ENCODE measurements around the gene DCLK1.

Gene DCLK1

DNA sequence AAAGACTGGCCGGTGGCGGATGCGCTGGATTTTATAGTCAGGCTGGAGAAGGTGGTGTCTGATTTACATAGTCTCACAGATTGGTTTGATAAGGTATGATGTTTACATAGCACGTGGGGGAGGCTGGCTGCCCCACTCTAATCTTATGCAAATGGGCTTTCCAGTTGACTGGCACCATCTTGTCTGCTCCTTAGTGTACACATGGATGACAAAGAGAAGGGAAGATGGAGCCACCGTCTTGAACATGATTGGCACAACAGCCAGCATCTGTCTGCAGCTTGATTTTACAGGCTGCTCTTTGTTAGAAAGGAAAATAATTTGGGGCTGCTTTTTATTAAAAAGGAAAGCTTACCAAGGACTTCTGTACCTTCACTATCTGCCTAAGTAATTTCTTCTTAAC is 389.5 kb downstream of the DCLK1 start:
- H3K27me3 ChIP-seq (ENCODE audit: insufficient read depth, low read length) = no peaks in the 10 kb centered on the region
- no peak overlapping the region for H2BK120ac ChIP-seq (ENCODE audit: insufficient read depth, low read length, poor library complexity)
- no CpG with 5 or more reads among the region's 5 CpGs for WGBS (ENCODE audit: extremely low coverage, insufficient coverage, insufficient read length)
- no peak overlapping the region for H3K23ac ChIP-seq (ENCODE audit: low read length)
- H3K9ac ChIP-seq (ENCODE audit: low read length) = no peak overlapping the region
- H3K4me3 ChIP-seq (ENCODE audit: low read depth, low read length) = no peak overlapping the region
- H2AFZ ChIP-seq (ENCODE audit: insufficient read depth, low read length, poor library complexity) = no peak overlapping the region
- H3K79me2 ChIP-seq (ENCODE audit: control insufficient read depth, insufficient read depth, low read length, poor library complexity) = no peaks in the 10 kb centered on the region
- H3K4ac ChIP-seq (ENCODE audit: low read depth, low read length) = no peak overlapping the region
- no peak overlapping the region for H2BK12ac ChIP-seq (ENCODE audit: low read length)
- no peaks in the 10 kb centered on the region for H3K4me1 ChIP-seq (ENCODE audit: control insufficient read depth in 1 of 2, insufficient read depth in 2 of 2, low read length in 2 of 2)
- H4K8ac ChIP-seq (ENCODE audit: low read depth, low read length) = no peak overlapping the region
- DNase-seq = no peak
- no peak overlapping the region for H3K14ac ChIP-seq (ENCODE audit: low read length)
- H3K36me3 ChIP-seq (ENCODE audit: control insufficient read depth in 1 of 2, insufficient read depth in 2 of 2, low read length in 2 of 2) = no peaks in the 10 kb centered on the region
- H2BK5ac ChIP-seq (ENCODE audit: low read depth, low read length, poor library complexity) = no peak overlapping the region
- H3K9me3 ChIP-seq (ENCODE audit: insufficient read depth, low read depth, low read length) = no peaks in the 10 kb centered on the region
- H2AK5ac ChIP-seq (ENCODE audit: low read length) = no peak overlapping the region
- no peak overlapping the region for H4K91ac ChIP-seq (ENCODE audit: low read depth, low read length)
- no peaks in the 10 kb centered on the region for H3K79me1 ChIP-seq (ENCODE audit: low read length)
- H4K12ac ChIP-seq (ENCODE audit: low read depth, low read length) = no peak overlapping the region
- no peak overlapping the region for H3K4me2 ChIP-seq (ENCODE audit: low read length)
- no peak overlapping the region for H3K18ac ChIP-seq (ENCODE audit: low read length)
- no peak overlapping the region for H3K27ac ChIP-seq (ENCODE audit: low read depth, low read length)

DNA sequence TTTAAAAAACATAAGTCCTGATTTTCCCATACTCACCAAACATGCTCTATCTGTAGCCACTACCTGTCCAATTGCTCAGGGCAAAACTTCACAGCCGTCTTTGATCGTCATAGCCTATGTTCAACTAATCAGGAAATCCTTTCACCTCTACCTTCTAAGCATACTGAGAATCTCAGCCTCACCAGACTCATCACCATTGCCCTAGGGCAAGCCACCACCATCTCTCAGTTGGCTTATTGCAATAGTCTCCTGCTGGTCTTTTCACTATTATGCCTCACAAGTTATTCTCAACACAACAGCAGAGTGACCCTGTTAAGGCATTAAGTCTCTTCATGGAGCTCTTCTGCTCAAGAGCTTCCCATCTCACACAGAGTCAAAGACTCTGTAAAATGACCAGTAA is 394.3 kb downstream of the DCLK1 start:
- no CpG with 5 or more reads among the region's 2 CpGs for WGBS (ENCODE audit: extremely low coverage, insufficient coverage, insufficient read length)
- Histone ChIP-seq H3K79me2 (ENCODE audit: control insufficient read depth, insufficient read depth, low read length, poor library complexity) (no peaks in the 10 kb centered on the region), H3K79me1 (ENCODE audit: low read length) (no peaks in the 10 kb centered on the region), H4K8ac (ENCODE audit: low read depth, low read length) (no peak overlapping the region), H2BK120ac (ENCODE audit: insufficient read depth, low read length, poor library complexity) (no peak overlapping the region), H2AFZ (ENCODE audit: insufficient read depth, low read length, poor library complexity) (no peak overlapping the region), H3K9ac (ENCODE audit: low read length) (no peak overlapping the region), H3K36me3 (ENCODE audit: control insufficient read depth in 1 of 2, insufficient read depth in 2 of 2, low read length in 2 of 2) (no peaks in the 10 kb centered on the region), H3K27ac (ENCODE audit: low read depth, low read length) (no peak overlapping the region), H3K4me3 (ENCODE audit: low read depth, low read length) (no peak overlapping the region), H4K12ac (ENCODE audit: low read depth, low read length) (no peak overlapping the region), H3K18ac (ENCODE audit: low read length) (no peak overlapping the region), H3K23ac (ENCODE audit: low read length) (no peak overlapping the region), H3K4me2 (ENCODE audit: low read length) (no peak overlapping the region), H2BK5ac (ENCODE audit: low read depth, low read length, poor library complexity) (no peak overlapping the region), H4K91ac (ENCODE audit: low read depth, low read length) (no peak overlapping the region), H2AK5ac (ENCODE audit: low read length) (no peak overlapping the region), H3K9me3 (ENCODE audit: insufficient read depth, low read depth, low read length) (no peaks in the 10 kb centered on the region), H3K27me3 (ENCODE audit: insufficient read depth, low read length) (no peaks in the 10 kb centered on the region), H3K4ac (ENCODE audit: low read depth, low read length) (no peak overlapping the region), H3K14ac (ENCODE audit: low read length) (no peak overlapping the region), H3K4me1 (ENCODE audit: control insufficient read depth in 1 of 2, insufficient read depth in 2 of 2, low read length in 2 of 2) (no peaks in the 10 kb centered on the region), H2BK12ac (ENCODE audit: low read length) (no peak overlapping the region)
- DNase-seq = peak; percentile 82 to 84

DNA sequence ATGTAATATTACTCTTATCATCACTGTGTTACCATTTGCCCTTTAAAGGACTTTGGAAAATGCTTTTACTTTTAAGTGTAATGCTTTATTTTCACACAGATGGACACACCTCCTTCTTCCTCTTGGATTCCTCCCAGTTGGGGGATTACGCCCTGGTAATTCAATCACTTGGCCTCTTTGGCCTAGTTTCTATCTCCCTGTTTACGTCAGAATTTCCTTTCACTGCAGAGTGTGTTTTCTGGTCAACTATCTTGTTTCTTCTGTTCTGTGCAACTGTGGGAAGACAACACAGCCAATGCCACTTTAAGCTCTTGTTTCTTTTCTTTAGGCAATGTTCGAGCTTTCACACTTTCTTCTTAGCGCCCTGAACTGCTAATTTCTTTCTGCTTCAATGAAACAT is 397.4 kb downstream of the DCLK1 start:
- no peaks in the 10 kb centered on the region for H3K9me3 ChIP-seq (ENCODE audit: insufficient read depth, low read depth, low read length)
- no peak overlapping the region for H4K12ac ChIP-seq (ENCODE audit: low read depth, low read length)
- no peaks in the 10 kb centered on the region for H3K79me1 ChIP-seq (ENCODE audit: low read length)
- H3K27me3 ChIP-seq (ENCODE audit: insufficient read depth, low read length) = no peaks in the 10 kb centered on the region
- no CpG with 5 or more reads among the region's 4 CpGs for WGBS (ENCODE audit: extremely low coverage, insufficient coverage, insufficient read length)
- no peak overlapping the region for H3K4me3 ChIP-seq (ENCODE audit: low read depth, low read length)
- no peaks in the 10 kb centered on the region for H3K36me3 ChIP-seq (ENCODE audit: control insufficient read depth in 1 of 2, insufficient read depth in 2 of 2, low read length in 2 of 2)
- H3K14ac ChIP-seq (ENCODE audit: low read length) = no peak overlapping the region
- no peaks in the 10 kb centered on the region for H3K4me1 ChIP-seq (ENCODE audit: control insufficient read depth in 1 of 2, insufficient read depth in 2 of 2, low read length in 2 of 2)
- no peak for DNase-seq
- no peak overlapping the region for H3K4ac ChIP-seq (ENCODE audit: low read depth, low read length)
- no peak overlapping the region for H3K4me2 ChIP-seq (ENCODE audit: low read length)
- no peak overlapping the region for H4K8ac ChIP-seq (ENCODE audit: low read depth, low read length)
- H2BK5ac ChIP-seq (ENCODE audit: low read depth, low read length, poor library complexity) = no peak overlapping the region
- H3K18ac ChIP-seq (ENCODE audit: low read length) = no peak overlapping the region
- no peak overlapping the region for H2BK12ac ChIP-seq (ENCODE audit: low read length)
- H3K9ac ChIP-seq (ENCODE audit: low read length) = no peak overlapping the region
- H3K23ac ChIP-seq (ENCODE audit: low read length) = no peak overlapping the region
- H2BK120ac ChIP-seq (ENCODE audit: insufficient read depth, low read length, poor library complexity) = no peak overlapping the region
- no peak overlapping the region for H2AK5ac ChIP-seq (ENCODE audit: low read length)
- no peaks in the 10 kb centered on the region for H3K79me2 ChIP-seq (ENCODE audit: control insufficient read depth, insufficient read depth, low read length, poor library complexity)
- no peak overlapping the region for H2AFZ ChIP-seq (ENCODE audit: insufficient read depth, low read length, poor library complexity)
- H3K27ac ChIP-seq (ENCODE audit: low read depth, low read length) = no peak overlapping the region
- H4K91ac ChIP-seq (ENCODE audit: low read depth, low read length) = no peak overlapping the region

DNA sequence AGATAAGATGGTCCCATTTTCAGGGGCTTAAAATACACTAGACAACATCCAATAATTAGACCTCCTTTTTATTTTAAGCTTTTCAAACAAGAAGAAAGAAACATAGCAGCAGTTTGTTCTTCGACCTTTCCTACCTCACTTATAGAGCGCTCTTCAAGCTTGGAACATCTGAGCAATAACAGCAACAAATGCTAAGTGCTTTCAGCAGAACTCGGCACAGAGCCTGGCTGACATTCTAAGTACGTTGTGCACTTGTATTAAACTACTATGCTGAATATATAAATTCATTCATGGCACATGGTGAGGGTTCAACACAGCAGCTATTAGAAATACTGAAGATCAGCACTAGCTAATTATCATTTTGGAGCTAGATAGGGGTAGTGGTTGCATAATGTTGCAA is 398.6 kb downstream of the DCLK1 start:
- Histone ChIP-seq H4K12ac (ENCODE audit: low read depth, low read length) (no peak overlapping the region), H3K79me1 (ENCODE audit: low read length) (no peaks in the 10 kb centered on the region), H2BK120ac (ENCODE audit: insufficient read depth, low read length, poor library complexity) (no peak overlapping the region), H3K27me3 (ENCODE audit: insufficient read depth, low read length) (no peaks in the 10 kb centered on the region), H2BK12ac (ENCODE audit: low read length) (no peak overlapping the region), H4K8ac (ENCODE audit: low read depth, low read length) (no peak overlapping the region), H3K4me1 (ENCODE audit: control insufficient read depth in 1 of 2, insufficient read depth in 2 of 2, low read length in 2 of 2) (no peaks in the 10 kb centered on the region), H3K14ac (ENCODE audit: low read length) (no peak overlapping the region), H3K79me2 (ENCODE audit: control insufficient read depth, insufficient read depth, low read length, poor library complexity) (no peaks in the 10 kb centered on the region), H2BK5ac (ENCODE audit: low read depth, low read length, poor library complexity) (no peak overlapping the region), H3K9ac (ENCODE audit: low read length) (no peak overlapping the region), H3K36me3 (ENCODE audit: control insufficient read depth in 1 of 2, insufficient read depth in 2 of 2, low read length in 2 of 2) (no peaks in the 10 kb centered on the region), H3K9me3 (ENCODE audit: insufficient read depth, low read depth, low read length) (no peaks in the 10 kb centered on the region), H3K27ac (ENCODE audit: low read depth, low read length) (no peak overlapping the region), H3K4me3 (ENCODE audit: low read depth, low read length) (no peak overlapping the region), H2AK5ac (ENCODE audit: low read length) (no peak overlapping the region), H4K91ac (ENCODE audit: low read depth, low read length) (no peak overlapping the region), H3K18ac (ENCODE audit: low read length) (no peak overlapping the region), H3K23ac (ENCODE audit: low read length) (no peak overlapping the region), H3K4me2 (ENCODE audit: low read length) (no peak overlapping the region), H3K4ac (ENCODE audit: low read depth, low read length) (no peak overlapping the region), H2AFZ (ENCODE audit: insufficient read depth, low read length, poor library complexity) (no peak overlapping the region)
- DNase-seq = peak in 1 of 2 donors; percentile 56
- no CpG with 5 or more reads among the region's 4 CpGs for WGBS (ENCODE audit: extremely low coverage, insufficient coverage, insufficient read length)

All from trophoblast cell (in vitro differentiated cells and primary cell).